Nephron (organoid): Measurements from ENCODE around the gene CDC14B.
"Not testable (repeated sequence)": the region's sequence is repeated elsewhere in the genome, so short reads cannot be mapped to it uniquely, and the experiment has no call there.

Experiments used
- H3K27ac Mint-ChIP-seq, 3 experiments: 2 replicates each; pipeline ENCODE4 v1.8.0; 2020; ENCODE audit warnings: mixed read lengths in 3 of 3, mild to moderate bottlenecking in 2 of 3, moderate library complexity in 1 of 3
- H3K27me3 Mint-ChIP-seq: 2 replicates; pipeline ENCODE4 v1.8.0; 2021; ENCODE audit warnings: low read depth, mild to moderate bottlenecking, moderate library complexity, mixed read lengths
- H3K36me3 Mint-ChIP-seq: 2 replicates; pipeline ENCODE4 v1.8.0; 2020; ENCODE audit warnings: low read depth, mixed read lengths
- H3K4me1 Mint-ChIP-seq: 2 replicates; pipeline ENCODE4 v1.8.0; 2020; ENCODE audit warnings: mixed read lengths
- H3K4me3 Mint-ChIP-seq, 3 experiments: 2 replicates each; pipeline ENCODE4 v1.8.0; 2020; ENCODE audit warnings: mild to moderate bottlenecking in 3 of 3, mixed read lengths in 3 of 3, moderate library complexity in 2 of 3
- H3K9me3 Mint-ChIP-seq: 2 replicates; pipeline ENCODE4 v1.8.0; 2020; ENCODE audit warnings: mixed read lengths
- CTCF ChIP-seq, 3 experiments: fragments of 200-600 bp; sonication (generic); IDR thresholded peaks; one replicate each; pipeline ENCODE4 v1.5.0; 2021; ENCODE audit warnings: antibody characterized with exemption in 3 of 3; ENCODE audit not compliant: unreplicated experiment in 3 of 3

CDC14B gene

GRCh38 chr9:96503918-96504317 is 115.7 kb downstream of the CDC14B start:
- Mint-ChIP-seq H3K27ac (no peak overlapping the region), H3K36me3 (peaks cover 23% of the 10 kb centered on the region), H3K4me1 (peaks cover 26% of the 10 kb centered on the region), H3K27me3 (no peaks in the 10 kb centered on the region), H3K4me3 (no peak overlapping the region), H3K9me3 (no peaks in the 10 kb centered on the region)
- no peak for TF ChIP-seq CTCF (IDR thresholded peaks at IDR 0.05; ENCODE audit: unreplicated experiment in 3 of 3)

- not testable (repeated sequence) for H3K9me3 Mint-ChIP-seq, H3K4me3 Mint-ChIP-seq, H3K27ac Mint-ChIP-seq, H3K27me3 Mint-ChIP-seq
- peaks cover 26% of the 10 kb centered on the region for H3K4me1 Mint-ChIP-seq
- peaks cover 17% of the 10 kb centered on the region for H3K36me3 Mint-ChIP-seq
These were observed 116.3 kb downstream of the CDC14B start for GRCh38 chr9:96503374-96503748.

- H3K36me3 Mint-ChIP-seq: peaks cover 14% of the 10 kb centered on the region
- no peak overlapping the region for H3K27ac Mint-ChIP-seq
- H3K27me3 Mint-ChIP-seq: peaks cover 4% of the 10 kb centered on the region
- no peak overlapping the region for H3K4me3 Mint-ChIP-seq
- H3K4me1 Mint-ChIP-seq: peaks cover 26% of the 10 kb centered on the region
- no peaks in the 10 kb centered on the region for H3K9me3 Mint-ChIP-seq
- TF ChIP-seq CTCF (IDR thresholded peaks at IDR 0.05; ENCODE audit: unreplicated experiment in 3 of 3): no peak
These were observed 116.9 kb downstream of the CDC14B start for GRCh38 chr9:96502539-96503373.

GRCh38 chr9:96501633-96502538 is 117.8 kb downstream of the CDC14B start:
- peaks cover 26% of the 10 kb centered on the region for H3K4me1 Mint-ChIP-seq
- TF ChIP-seq CTCF (IDR thresholded peaks at IDR 0.05; ENCODE audit: unreplicated experiment in 3 of 3): no peak
- H3K9me3 Mint-ChIP-seq: no peaks in the 10 kb centered on the region
- peaks cover 5% of the 10 kb centered on the region for H3K27me3 Mint-ChIP-seq
- H3K36me3 Mint-ChIP-seq: peaks cover 14% of the 10 kb centered on the region
- H3K27ac Mint-ChIP-seq: no peak overlapping the region
- H3K4me3 Mint-ChIP-seq: no peak overlapping the region

GRCh38 chr9:96500696-96501632 is 118.7 kb downstream of the CDC14B start:
- Mint-ChIP-seq H3K27ac (no peak overlapping the region), H3K4me3 (no peak overlapping the region), H3K9me3 (no peaks in the 10 kb centered on the region), H3K4me1 (peaks cover 26% of the 10 kb centered on the region), H3K27me3 (peaks cover 5% of the 10 kb centered on the region), H3K36me3 (peaks cover 17% of the 10 kb centered on the region)
- TF ChIP-seq CTCF (IDR thresholded peaks at IDR 0.05; ENCODE audit: unreplicated experiment in 3 of 3): no peak
